Astrocyte (in vitro differentiated cells and primary cell): Measurements from ENCODE around the gene ECE2. TPM values are rescaled to one million over a fixed set of nuclear protein-coding genes. Genes with fewer than 3 reads are reported as not detected.

ENCODE experiments used
- DNase-seq: peaks from one replicate; pipeline ENCODE4 v3.0.0-alpha.2; 2010; ENCODE audit warnings: low read depth
- FAIRE-seq: peaks from 2 replicates; lab custom pipeline; 2011; peaks lifted over from hg19 to GRCh38; lab: Jason Lieb, UNC
- H2AFZ ChIP-seq: 2 replicates; pipeline ENCODE4 v1.6.0; 2012; ENCODE audit warnings: low read depth, low read length, inconsistent platforms
- H3K27ac ChIP-seq: 2 replicates; pipeline ENCODE4 v1.5.1; 2011; ENCODE audit warnings: low read depth, low read length, inconsistent platforms
- H3K27me3 ChIP-seq: 2 replicates; pipeline ENCODE4 v1.6.0; 2011; ENCODE audit warnings: low read length, inconsistent platforms; ENCODE audit not compliant: insufficient read depth
- H3K36me3 ChIP-seq: 2 replicates; pipeline ENCODE4 v1.5.1; 2011; ENCODE audit warnings: low read length, inconsistent platforms; ENCODE audit not compliant: insufficient read depth
- H3K4me1 ChIP-seq: 2 replicates; pipeline ENCODE4 v1.5.1; 2011; ENCODE audit warnings: low read length, inconsistent platforms; ENCODE audit not compliant: insufficient read depth
- H3K4me2 ChIP-seq: 2 replicates; pipeline ENCODE4 v1.6.0; 2012; ENCODE audit warnings: low read length, inconsistent platforms
- H3K4me3 ChIP-seq: 2 replicates; pipeline ENCODE4 v1.5.1; 2011; ENCODE audit warnings: low read depth, mild to moderate bottlenecking, low read length, inconsistent platforms; ENCODE audit not compliant: insufficient read depth
- H3K79me2 ChIP-seq: 2 replicates; pipeline ENCODE4 v1.6.0; 2012; ENCODE audit warnings: mild to moderate bottlenecking, low read length, inconsistent platforms; ENCODE audit not compliant: insufficient read depth
- H3K9ac ChIP-seq: 2 replicates; pipeline ENCODE4 v1.6.0; 2012; ENCODE audit warnings: mild to moderate bottlenecking, low read length, inconsistent platforms
- H3K9me3 ChIP-seq: 2 replicates; pipeline ENCODE4 v1.5.1; 2012; ENCODE audit warnings: low read depth, mild to moderate bottlenecking, low read length, inconsistent platforms; ENCODE audit not compliant: insufficient read depth
- H4K20me1 ChIP-seq: 2 replicates; pipeline ENCODE4 v1.6.0; 2012; ENCODE audit warnings: low read length, inconsistent platforms; ENCODE audit not compliant: insufficient read depth
- H3K27ac Mint-ChIP-seq: one replicate; pipeline ENCODE4 v1.8.0; 2021; ENCODE audit warnings: mild to moderate bottlenecking, mixed read lengths; ENCODE audit not compliant: unreplicated experiment
- H3K27me3 Mint-ChIP-seq: one replicate; pipeline ENCODE4 v1.8.0; 2021; ENCODE audit warnings: low read depth, mixed read lengths; ENCODE audit not compliant: unreplicated experiment
- H3K36me3 Mint-ChIP-seq: one replicate; pipeline ENCODE4 v1.8.0; 2021; ENCODE audit warnings: low read depth, mixed read lengths; ENCODE audit not compliant: unreplicated experiment
- H3K4me1 Mint-ChIP-seq: one replicate; pipeline ENCODE4 v1.8.0; 2021; ENCODE audit warnings: low read depth, mixed read lengths; ENCODE audit not compliant: unreplicated experiment
- H3K4me3 Mint-ChIP-seq: one replicate; pipeline ENCODE4 v1.8.0; 2021; ENCODE audit warnings: mild to moderate bottlenecking, moderate library complexity, mixed read lengths; ENCODE audit not compliant: unreplicated experiment
- H3K9me3 Mint-ChIP-seq: one replicate; pipeline ENCODE4 v1.8.0; 2021; ENCODE audit warnings: mild to moderate bottlenecking, mixed read lengths; ENCODE audit not compliant: unreplicated experiment
- EZH2 ChIP-seq: IDR thresholded peaks from 2 replicates; pipeline ENCODE4 v1.6.1; 2012; ENCODE audit warnings: mild to moderate bottlenecking, low read length, inconsistent platforms; ENCODE audit not compliant: insufficient read depth
- total RNA-seq: library from RNA; stranded (reverse); gene quantifications from 2 replicates; pipeline ENCODE4 v1.2.1, GENCODE V29; 2021
- TF ChIP-seq, protein P1 (sequence below): IDR thresholded peaks from 2 replicates; pipeline ENCODE4 v1.5.1; 2011; ENCODE audit warnings: low read depth, mild to moderate bottlenecking, inconsistent platforms, low read length, moderate library complexity; ENCODE audit not compliant: insufficient read depth

Gene ECE2
- total RNA-seq, 1 donor from 2014 or later = not detected

- H3K9ac ChIP-seq = no peak overlapping the region
- no peaks in the 10 kb centered on the region for H3K79me2 ChIP-seq
- H3K9me3 ChIP-seq = no peaks in the 10 kb centered on the region
- no peak overlapping the region for H3K4me3 ChIP-seq
- H3K27me3 Mint-ChIP-seq = peaks cover 35% of the 10 kb centered on the region
- H3K4me2 ChIP-seq = no peak overlapping the region
- H2AFZ ChIP-seq = no peak overlapping the region
- peaks cover 40% of the 10 kb centered on the region for H4K20me1 ChIP-seq
- H3K4me1 ChIP-seq = no peaks in the 10 kb centered on the region
- no peak for FAIRE-seq
- no peak overlapping the region for H3K4me3 Mint-ChIP-seq
- H3K27me3 ChIP-seq = peaks cover 4% of the 10 kb centered on the region
- DNase-seq = no peak
- TF ChIP-seq EZH2 = no peak
- TF ChIP-seq, protein P1, sequence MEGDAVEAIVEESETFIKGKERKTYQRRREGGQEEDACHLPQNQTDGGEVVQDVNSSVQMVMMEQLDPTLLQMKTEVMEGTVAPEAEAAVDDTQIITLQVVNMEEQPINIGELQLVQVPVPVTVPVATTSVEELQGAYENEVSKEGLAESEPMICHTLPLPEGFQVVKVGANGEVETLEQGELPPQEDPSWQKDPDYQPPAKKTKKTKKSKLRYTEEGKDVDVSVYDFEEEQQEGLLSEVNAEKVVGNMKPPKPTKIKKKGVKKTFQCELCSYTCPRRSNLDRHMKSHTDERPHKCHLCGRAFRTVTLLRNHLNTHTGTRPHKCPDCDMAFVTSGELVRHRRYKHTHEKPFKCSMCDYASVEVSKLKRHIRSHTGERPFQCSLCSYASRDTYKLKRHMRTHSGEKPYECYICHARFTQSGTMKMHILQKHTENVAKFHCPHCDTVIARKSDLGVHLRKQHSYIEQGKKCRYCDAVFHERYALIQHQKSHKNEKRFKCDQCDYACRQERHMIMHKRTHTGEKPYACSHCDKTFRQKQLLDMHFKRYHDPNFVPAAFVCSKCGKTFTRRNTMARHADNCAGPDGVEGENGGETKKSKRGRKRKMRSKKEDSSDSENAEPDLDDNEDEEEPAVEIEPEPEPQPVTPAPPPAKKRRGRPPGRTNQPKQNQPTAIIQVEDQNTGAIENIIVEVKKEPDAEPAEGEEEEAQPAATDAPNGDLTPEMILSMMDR = no peak
- no peaks in the 10 kb centered on the region for H3K4me1 Mint-ChIP-seq
- no peak overlapping the region for H3K27ac Mint-ChIP-seq
- no peaks in the 10 kb centered on the region for H3K36me3 Mint-ChIP-seq
- H3K9me3 Mint-ChIP-seq = no peaks in the 10 kb centered on the region
- H3K27ac ChIP-seq = no peak overlapping the region
- peaks cover 2% of the 10 kb centered on the region for H3K36me3 ChIP-seq
These were observed 35.3 kb upstream of the ECE2 start for GRCh38 chr3:184240384-184241140.

DNA sequence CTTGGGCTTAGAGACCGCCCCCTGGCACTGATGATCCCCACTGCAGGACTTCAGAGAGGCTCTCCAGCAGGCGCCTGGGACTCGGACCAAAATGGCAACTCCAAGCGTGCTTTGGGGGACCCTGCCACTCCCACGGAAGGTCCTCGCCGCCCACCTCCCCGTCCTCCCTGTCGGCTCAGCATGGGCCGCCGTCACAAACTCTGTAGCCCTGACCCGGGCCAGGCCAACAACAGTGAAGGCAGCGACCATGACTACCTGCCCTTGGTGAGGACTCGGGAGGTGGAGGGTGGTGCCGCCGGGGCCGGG, 34.7 kb upstream of the ECE2 start:
- no peak overlapping the region for H2AFZ ChIP-seq
- TF ChIP-seq, protein P1 = no peak
- no peak for TF ChIP-seq EZH2
- H4K20me1 ChIP-seq = peaks cover 45% of the 10 kb centered on the region
- no peak overlapping the region for H3K4me2 ChIP-seq
- H3K9me3 Mint-ChIP-seq = no peaks in the 10 kb centered on the region
- no peaks in the 10 kb centered on the region for H3K36me3 Mint-ChIP-seq
- no peak overlapping the region for H3K4me3 Mint-ChIP-seq
- DNase-seq = no peak
- no peaks in the 10 kb centered on the region for H3K9me3 ChIP-seq
- H3K27ac ChIP-seq = no peak overlapping the region
- peaks cover 4% of the 10 kb centered on the region for H3K27me3 ChIP-seq
- peaks cover 30% of the 10 kb centered on the region for H3K27me3 Mint-ChIP-seq
- no peaks in the 10 kb centered on the region for H3K79me2 ChIP-seq
- no peaks in the 10 kb centered on the region for H3K4me1 Mint-ChIP-seq
- H3K4me3 ChIP-seq = no peak overlapping the region
- peaks cover 2% of the 10 kb centered on the region for H3K36me3 ChIP-seq
- H3K27ac Mint-ChIP-seq = no peak overlapping the region
- FAIRE-seq = no peak
- no peak overlapping the region for H3K9ac ChIP-seq
- H3K4me1 ChIP-seq = no peaks in the 10 kb centered on the region
